OCI-LY7 (cell line): ENCODE data around the gene BRSK1.

Experiments used
- CTCF ChIP-seq: fragments of 200-600 bp; sonication (generic); conservative IDR thresholded peaks from 2 replicates; pipeline ENCODE4 v1.5.1; 2014; ENCODE audit warnings: mild to moderate bottlenecking, antibody characterized with exemption, low read length, moderate library complexity, mixed read lengths
- EZH2phosphoT487 ChIP-seq: fragments of 200-600 bp; sonication (generic); IDR thresholded peaks from 2 replicates; pipeline ENCODE4 v1.6.1; 2018; ENCODE audit warnings: low read depth, borderline replicate concordance, mild to moderate bottlenecking, mixed run types, antibody characterized with exemption, low read length, moderate library complexity, mixed read lengths

GRCh38 chr19:55311797-55312196 lies 28.0 kb downstream of the BRSK1 start:
- TF ChIP-seq CTCF (no peak), EZH2phosphoT487 (no peak)
